GM18907 (cell line): Measurements from ENCODE around the gene NUDT6.
"Not testable (repeated sequence)": the region's sequence is repeated elsewhere in the genome, so short reads cannot be mapped to it uniquely, and the experiment has no call there.

Experiments
- ATAC-seq: cut with Tn5 transposase; IDR thresholded peaks from one replicate; pipeline ENCODE4 v1.9.1; 2021; ENCODE audit warnings: mild to moderate bottlenecking, moderate library complexity; ENCODE audit not compliant: unreplicated experiment

The NUDT6 gene

DNA sequence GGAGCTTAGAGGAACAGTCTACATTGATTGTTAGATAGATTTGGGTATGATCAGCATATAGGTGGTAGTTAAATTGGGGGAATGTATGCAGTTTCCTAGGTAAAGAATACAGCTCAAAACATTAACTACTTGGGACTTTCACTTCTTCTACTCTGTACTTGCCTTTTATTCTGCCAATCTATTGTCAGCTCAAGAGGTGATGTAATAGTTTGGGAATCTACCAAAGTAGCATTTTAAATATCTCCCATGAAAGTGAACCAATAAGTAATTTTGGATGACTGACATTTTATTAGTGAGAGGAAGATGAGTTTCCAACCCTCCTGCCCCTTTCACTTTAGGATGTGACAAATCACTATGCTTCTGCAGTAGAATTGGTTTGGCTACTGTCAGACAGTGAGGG, 43.4 kb downstream of the NUDT6 start:
- ATAC-seq = no peak

DNA sequence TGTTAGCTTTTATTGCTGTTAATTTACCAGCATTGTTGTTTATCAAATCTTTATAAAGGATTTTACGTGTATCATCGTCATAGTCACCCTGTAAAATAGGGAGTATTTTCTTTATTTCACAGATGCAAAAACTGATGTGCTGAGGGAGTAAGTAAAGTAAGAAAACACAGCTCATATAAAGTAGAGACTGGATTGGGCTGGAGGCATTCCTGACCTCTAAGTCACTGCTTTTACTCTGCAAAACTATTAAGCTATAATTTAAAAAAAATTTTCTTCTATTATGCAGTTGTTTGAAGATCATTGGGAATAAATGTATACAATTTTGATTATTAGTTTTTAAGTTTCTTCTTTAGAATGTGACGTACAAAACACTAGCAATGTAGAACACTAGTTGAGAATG, 45.9 kb downstream of the NUDT6 start:
- ATAC-seq = no peak

DNA sequence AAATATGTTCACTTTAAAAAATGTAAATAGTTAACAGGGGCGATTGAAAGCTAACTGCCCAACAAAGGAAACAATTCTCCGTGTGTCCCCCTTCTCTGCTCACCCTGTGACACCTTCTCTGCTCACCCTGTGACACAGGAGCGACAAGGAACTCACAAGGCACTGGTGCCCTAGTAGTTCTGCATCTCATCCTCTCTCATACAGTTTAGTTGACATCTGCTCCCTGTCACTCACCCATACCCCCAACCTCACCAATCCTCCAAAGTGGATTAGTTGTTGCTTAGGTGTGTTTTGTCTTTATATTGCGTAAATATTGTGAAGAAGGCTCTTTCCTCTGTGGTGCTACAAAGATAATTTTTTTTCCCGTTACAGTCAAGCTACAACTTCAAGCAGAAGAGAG, 46.4 kb downstream of the NUDT6 start:
- no peak for ATAC-seq

DNA sequence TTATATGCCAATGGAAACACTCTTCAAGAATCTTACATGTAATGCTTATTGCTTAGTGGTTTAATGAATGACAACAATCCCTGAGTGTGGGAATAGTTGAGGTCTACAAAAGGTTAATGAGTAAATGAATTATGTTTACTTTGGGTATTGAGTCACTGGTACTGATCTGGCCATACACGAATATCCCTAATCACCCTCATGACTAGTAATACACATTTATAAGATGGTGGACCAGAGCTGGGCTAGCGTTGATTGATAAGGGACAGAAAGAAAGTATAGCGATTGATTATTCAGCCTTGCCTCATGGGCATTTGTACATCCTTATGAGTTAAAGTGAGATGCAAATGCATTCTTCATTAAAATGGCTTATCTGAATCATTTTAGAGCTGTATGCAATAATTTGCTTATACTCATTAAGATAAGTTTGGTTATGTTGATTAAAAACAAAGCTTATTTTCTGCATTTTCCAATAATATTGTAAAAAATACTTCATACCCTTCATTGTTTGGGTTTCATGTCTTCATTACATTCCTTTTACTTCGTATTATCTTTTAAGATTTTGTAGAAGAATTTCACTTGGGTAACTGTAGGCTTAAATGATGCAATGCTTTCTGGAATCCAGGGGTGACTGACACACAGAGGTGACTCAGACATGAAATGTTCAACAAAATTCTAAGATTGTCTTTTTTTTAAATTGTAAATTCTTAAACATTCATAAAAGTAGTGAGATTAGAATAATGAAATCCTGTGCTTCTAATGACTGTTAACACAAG, 48.4 kb downstream of the NUDT6 start:
- ATAC-seq = peak; percentile 65

DNA sequence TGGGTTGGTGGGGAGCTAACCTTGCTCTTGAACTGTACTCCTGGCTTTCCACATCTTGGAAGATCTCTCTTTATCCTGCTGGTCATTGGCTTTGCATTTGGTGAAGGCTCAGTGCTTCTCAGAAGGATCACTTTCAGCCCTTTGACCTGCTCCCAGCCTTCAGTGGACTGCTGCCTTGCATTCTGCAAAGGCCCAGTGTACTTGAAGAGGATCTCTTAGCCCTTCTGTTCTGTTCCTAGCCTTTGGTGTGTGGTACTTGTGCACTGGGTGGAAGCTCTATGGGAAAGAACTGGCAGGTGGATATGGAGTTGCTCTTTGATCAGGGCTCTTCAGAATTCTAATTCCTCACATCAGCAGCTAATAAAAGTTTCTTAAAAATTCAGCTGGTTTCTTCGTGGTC, 49.3 kb downstream of the NUDT6 start:
- no peak for ATAC-seq

DNA sequence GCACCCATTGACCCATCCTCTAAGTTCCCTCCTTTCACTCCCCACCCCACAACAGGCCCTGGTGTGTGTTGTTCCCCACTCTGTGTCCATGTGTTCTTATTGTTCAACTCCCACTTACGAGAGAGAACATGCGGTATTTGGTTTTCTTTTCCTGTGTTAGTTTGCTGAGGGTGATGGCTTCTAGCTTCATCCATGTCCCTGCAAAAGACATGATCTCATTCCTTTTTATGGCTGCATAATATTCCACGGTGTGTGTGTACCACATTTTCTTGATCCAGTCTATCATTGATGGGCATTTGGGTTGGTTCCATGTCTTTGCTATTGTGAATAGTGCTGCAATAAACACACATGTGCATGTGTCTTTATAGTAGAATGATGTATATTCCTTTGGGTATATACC, 54.2 kb downstream of the NUDT6 start:
- not testable (repeated sequence) for ATAC-seq

DNA sequence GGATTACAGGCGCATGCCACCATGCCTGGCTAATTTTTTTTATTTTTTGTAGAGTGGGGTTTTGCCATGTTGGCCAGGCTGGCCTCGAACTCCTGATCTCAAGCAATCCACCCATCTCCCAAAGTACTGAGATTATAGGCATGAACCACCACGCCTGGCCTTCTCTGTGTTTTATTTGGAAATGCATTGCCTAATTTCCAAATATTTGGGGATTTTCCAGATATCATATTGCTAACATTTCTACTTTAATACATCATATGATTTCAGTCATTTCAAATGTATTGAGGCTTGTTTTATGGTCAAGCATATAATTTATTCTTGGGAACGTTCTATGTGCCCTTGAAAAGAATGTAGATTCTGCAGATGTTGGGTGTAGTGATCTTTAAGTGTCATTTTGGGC, 57.0 kb downstream of the NUDT6 start:
- ATAC-seq = no peak

DNA sequence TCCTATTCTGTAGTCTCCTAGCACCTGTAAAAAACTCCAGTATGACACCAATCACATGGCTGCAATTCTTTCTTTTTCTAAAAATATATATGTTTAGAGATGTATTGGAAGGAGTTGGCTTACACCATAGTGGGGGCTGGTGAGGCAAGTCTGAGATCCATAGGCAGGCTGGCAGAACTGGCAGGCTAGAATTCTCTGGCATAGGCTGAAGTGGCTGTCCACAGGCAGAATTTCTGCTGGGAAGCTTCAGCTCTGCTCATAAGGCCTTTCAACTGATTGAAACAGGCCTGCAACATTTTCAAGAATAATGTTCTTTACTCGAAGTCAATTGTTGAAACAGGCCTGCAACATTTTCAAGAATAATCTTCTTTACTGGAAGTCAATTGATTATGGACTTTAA, 58.8 kb downstream of the NUDT6 start:
- no peak for ATAC-seq

DNA sequence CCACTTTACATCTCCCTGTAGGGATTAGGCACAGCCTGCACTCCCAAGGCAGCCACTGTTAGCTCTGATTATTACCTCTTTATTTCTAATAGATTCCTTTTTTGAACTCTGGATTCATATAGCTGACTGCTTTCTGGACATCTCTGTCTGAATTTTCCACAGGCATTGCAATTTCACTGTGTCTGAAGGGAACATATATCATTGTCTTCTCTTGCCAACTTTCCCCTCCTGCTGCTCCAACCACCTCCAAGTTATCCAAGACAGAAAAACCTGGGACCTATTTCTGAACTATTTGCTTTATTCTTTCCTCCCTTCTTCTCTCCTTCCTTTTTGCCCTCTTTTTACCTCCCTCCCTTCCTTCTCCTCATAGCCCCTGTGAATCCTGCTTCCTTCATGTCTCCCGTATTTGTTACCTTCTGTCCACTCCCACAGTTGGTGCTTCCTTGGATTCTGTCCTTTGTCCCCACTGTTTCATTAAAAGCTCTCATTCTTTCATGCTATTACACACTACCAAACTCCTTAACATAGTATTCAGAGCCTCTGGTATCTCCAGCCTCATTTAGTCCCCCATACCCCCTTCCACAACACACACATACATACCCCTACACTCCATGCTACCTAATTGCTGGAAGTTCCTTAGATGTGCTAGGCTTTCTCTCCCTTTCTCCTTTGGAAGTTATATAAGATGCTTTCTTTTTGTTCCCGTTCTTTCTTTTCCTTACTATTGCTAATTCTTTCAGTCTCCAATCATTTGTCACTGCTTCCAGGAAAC, 61.0 kb downstream of the NUDT6 start:
- no peak for ATAC-seq

DNA sequence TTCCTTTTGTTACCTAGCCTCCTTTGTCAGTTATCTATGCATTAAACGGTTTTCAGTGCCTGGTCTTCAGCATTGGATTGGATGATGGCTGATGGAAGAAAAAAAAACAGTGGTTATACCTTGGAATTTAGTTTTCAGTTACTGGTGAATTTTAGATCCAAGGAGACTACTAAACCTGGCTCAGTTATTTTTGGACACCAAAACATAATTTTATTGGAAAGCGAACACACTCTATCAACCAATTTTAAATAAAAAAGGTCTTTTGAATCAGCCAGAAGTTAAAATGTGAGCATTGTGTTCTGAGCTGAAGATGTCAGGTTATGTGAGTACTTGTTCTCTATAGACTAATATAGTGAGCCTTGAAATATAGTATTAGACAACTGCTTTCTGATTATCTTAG, 63.7 kb downstream of the NUDT6 start:
- no peak for ATAC-seq

DNA sequence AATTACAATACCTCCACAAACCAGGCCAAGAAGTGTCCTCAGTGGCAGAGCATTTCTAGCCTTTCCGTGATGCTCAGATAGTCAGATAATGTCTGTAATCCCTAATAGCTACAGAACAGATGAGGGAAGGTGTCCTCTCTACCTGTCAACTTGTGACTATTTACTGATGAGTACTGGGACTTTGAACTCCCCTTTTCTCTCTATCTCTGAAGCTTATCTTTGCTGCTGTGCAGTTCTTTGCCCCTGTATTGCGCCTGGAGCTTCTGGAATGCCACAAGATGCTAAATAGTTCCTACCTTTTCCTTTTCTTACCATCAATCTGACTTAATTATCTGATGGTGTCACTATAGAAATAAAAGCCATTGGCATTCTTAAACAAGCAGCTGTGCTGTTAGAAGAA, 65.2 kb downstream of the NUDT6 start:
- ATAC-seq = no peak

DNA sequence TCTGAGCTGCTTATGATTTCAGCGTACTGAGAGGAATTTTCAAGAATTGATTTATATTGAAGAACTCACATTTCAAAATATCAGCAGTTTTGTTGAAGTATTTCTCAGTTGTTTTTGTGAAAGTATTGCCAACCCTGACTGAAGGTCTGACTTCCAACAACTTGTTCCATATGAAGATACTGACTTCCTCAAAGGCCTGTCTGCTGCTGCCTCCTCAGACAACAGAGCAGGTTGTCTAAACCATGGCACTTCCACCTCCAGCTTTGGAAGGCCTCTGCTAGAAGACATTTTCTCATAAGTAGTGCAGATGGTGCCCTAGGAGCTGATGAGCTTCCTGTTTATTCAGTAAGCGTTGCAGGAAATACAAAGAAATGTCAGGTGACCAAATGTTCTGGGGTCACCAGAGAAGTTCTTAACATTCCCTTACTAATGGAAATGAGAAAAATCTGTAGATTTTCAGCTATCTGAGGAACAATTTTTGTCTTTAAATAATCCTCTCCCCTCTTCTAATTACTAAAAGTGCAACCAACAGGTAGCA, 67.0 kb downstream of the NUDT6 start:
- no peak for ATAC-seq

DNA sequence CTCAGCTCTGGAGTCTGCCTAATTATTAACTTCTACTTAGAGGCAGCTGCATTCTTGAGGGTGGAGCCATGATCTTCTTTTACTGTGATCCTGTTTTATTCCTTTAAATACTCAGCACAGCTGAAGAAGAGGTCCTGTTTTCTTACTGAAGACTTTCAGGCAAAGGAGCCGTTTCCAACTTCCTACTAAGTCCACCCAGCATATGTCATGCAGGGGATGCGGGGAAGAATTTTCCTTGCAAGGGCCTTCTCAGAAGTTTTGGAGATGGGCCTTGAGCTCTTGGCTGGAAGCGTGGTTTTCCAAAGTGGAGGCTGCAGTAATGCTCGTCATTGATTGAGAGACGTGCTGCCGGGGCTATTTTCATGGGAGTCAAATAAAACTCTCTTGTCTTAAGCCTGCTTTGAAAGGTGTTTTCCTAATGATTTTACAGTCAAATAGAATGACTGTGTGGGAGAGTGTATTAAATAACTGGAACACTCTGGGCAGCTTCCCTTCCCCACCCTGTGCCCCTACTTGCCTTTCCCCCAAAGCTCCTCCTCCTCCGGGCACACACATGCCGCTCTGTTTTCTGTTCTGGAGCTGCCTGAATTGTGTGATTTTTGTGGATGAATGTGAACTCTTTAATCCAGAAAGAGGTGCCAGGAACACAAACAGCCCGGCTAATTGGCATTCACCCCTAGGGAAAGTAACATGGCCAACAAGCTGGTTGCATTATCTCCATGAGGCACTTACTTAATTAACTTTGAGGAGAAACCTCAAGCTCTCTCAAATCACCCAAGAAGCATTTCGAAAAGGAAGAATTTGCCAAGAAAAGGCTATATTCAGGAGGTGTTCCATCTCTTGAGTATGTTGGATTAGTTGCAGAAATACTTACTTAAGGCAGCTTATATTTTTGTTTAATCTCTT, 67.7 kb downstream of the NUDT6 start:
- ATAC-seq = no peak

DNA sequence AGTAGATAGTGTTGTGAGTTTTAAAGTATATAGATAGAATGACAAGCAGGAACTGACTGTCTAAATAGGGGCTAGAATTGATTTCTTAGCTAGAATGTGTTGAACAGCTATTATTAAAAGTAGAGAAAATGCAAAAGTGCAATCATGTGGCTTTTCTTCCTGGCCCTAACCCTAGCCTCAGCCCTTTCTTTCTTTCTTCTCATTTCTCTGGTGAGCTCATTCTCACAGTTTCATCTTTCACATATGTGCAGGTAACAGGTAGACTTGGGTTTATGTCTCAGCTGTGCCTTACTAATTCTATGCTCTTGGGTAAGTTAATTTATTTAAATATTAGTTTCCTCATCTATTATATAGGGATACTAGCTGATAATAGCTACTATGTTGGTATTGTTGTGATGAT, 70.8 kb downstream of the NUDT6 start:
- ATAC-seq = no peak

DNA sequence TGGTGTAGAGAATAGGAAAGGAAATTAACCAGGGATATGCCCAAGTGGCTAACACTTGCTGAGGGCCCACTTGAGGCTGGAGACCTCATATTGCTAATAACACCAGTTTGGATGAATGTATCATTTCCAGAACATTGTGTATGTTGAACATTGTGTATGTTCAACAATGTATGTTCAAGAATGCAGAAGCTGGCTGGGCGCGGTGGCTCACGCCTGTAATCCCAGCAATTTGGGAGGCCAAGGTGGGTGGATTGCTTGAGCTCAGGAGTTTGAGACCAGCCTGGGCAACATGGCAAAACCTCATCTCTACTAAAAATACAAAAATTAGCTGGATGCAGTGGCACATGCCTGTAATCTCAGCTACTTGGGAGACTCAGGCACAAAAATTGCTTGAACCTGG, 72.6 kb downstream of the NUDT6 start:
- ATAC-seq = not testable (repeated sequence)

DNA sequence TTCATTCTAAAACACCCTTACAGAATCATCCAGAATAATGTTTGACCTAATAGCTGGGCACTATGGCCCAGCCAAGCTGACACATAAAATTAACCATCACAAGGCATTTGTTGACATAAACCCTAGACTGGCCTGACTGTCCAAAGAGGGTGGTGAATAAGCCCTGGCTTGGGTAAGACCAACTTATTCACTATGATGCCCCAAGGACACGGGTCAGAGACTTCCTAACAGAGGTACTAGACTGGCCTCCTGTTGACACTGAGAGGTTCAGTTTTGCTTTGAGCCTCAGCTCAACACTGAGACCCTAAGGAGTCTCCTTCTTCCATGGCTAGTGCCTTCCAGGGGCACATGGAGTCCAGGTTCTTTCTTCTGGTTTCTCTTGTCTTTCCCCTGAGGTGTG, 74.5 kb downstream of the NUDT6 start:
- ATAC-seq = no peak

DNA sequence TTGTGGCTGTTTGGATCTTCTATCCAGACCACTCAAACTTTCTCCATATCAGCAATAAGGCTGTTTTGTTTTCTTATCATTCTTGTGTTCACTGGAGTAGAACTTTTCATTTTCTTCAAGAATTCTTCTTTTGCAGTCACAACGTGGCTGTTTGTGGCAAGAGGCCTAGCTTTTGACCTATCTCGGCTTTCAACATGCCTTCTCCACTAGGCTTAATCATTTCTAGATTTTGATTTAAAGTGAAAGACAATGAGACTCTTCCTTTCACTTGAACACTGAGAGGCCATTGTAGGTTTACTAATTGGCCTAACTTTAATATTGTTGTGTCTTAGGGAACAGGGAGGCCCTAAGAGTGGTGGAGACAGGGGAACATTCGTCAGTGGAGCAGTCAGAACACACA, 76.6 kb downstream of the NUDT6 start:
- ATAC-seq = no peak

DNA sequence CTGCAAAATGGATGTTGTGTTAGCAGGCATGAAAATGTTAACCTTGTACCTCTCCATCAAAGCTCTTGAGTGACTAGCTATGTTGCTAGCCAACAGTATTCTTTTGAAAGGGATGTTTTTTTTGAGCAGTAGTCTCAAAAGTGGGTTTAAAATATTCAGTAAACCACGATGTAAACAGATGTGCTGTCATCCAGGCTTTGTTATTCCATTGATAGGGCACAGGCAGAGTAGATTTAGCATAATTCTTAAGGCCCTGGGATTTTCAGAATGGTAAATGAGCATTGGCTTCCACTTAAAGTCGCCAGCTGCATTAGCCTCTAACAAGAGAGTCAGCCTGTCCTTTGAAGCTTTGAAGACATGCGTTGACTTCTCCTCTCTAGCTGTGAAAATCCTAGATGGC, 77.3 kb downstream of the NUDT6 start:
- no peak for ATAC-seq

DNA sequence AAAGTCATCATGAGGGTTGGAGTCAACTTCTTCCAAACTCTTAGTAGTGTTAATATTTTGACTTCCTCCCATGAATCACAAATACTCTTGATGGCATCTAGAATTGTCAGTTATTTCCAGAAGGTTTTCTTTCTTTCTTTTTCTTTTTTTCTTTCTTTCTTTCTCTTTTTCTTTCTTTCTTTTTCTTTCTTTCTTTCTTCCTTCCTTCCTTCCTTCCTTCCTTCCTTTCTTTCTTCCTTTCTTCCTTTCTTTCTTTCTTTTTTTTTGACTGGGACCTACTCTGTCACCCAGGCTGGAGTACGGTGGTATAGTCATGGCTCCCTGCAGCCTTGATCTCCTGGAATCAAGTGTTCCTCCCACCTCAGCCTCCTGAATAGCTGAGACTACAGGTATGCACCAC, 78.0 kb downstream of the NUDT6 start:
- not testable (repeated sequence) for ATAC-seq

DNA sequence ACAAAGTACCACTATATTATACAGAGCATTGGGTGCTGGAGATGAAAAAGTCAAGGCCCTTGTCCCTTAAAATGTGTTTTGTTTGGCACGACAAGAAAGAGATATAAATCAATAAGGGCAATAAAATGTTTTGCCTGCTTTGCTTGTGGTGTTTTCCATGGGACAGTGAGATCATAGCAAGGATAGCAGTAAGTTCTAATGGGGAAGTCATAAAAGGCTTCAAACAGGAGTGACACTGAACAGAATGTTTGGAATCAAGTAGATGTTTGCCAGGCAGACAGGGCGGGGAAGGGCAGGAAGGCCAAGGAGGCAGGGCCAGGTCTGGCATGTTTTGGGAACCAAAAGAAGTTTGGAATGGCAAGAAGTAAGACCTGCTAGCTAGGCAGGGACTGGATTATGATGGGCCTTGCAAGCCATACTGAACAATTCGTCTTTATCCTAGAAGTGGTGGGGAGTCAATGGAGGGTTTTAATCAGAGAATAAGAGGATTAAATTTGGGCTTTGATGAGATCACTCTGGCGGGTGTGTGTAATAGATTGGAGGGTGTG, 79.3 kb downstream of the NUDT6 start:
- no peak for ATAC-seq
